ENCODE measurements around the gene CHRNB2. TPM values are rescaled to one million over a fixed set of nuclear protein-coding genes. Genes with fewer than 3 reads are reported as not detected.

CHRNB2 gene
- total RNA-seq, 1 donor from 2014 or later = 2.5 TPM

GRCh38 chr1:154568157-154568815 is 708 bp downstream of the CHRNB2 start:
- no peak overlapping the region for H3K4me3 ChIP-seq (ENCODE audit: low read depth, low read length)
- DNase-seq (ENCODE audit: low read depth) = no peak
- no peaks in the 10 kb centered on the region for H3K36me3 ChIP-seq (ENCODE audit: control insufficient read depth, insufficient read depth, low read length)
- H3K27me3 ChIP-seq (ENCODE audit: control insufficient read depth, insufficient read depth, low read length) = peaks cover 35% of the 10 kb centered on the region
- TF ChIP-seq CTCF (IDR thresholded peaks at IDR 0.05; ENCODE audit: insufficient read depth, low read length, poor library complexity, severe bottlenecking) = no peak

DNA sequence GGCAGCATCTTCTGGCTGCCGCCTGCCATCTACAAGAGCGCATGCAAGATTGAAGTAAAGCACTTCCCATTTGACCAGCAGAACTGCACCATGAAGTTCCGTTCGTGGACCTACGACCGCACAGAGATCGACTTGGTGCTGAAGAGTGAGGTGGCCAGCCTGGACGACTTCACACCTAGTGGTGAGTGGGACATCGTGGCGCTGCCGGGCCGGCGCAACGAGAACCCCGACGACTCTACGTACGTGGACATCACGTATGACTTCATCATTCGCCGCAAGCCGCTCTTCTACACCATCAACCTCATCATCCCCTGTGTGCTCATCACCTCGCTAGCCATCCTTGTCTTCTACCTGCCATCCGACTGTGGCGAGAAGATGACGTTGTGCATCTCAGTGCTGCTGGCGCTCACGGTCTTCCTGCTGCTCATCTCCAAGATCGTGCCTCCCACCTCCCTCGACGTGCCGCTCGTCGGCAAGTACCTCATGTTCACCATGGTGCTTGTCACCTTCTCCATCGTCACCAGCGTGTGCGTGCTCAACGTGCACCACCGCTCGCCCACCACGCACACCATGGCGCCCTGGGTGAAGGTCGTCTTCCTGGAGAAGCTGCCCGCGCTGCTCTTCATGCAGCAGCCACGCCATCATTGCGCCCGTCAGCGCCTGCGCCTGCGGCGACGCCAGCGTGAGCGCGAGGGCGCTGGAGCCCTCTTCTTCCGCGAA is 3.8 kb downstream of the CHRNB2 start:
- no peak for DNase-seq (ENCODE audit: low read depth)
- Histone ChIP-seq H3K27me3 (ENCODE audit: control insufficient read depth, insufficient read depth, low read length) (peaks cover 31% of the 10 kb centered on the region), H3K4me3 (ENCODE audit: low read depth, low read length) (no peak overlapping the region), H3K36me3 (ENCODE audit: control insufficient read depth, insufficient read depth, low read length) (no peaks in the 10 kb centered on the region)
- TF ChIP-seq CTCF (IDR thresholded peaks at IDR 0.05; ENCODE audit: insufficient read depth, low read length, poor library complexity, severe bottlenecking) = no peak

- TF ChIP-seq CTCF (IDR thresholded peaks at IDR 0.05; ENCODE audit: insufficient read depth, low read length, poor library complexity, severe bottlenecking) = no peak
- H3K4me3 ChIP-seq (ENCODE audit: low read depth, low read length) = no peak overlapping the region
Observed at GRCh38 chr1:154571964-154572288, 4.3 kb downstream of the CHRNB2 start.

GRCh38 chr1:154572468-154573167 is 5.0 kb downstream of the CHRNB2 start:
- no peak overlapping the region for H3K4me3 ChIP-seq (ENCODE audit: low read depth, low read length)
- H3K36me3 ChIP-seq (ENCODE audit: control insufficient read depth, insufficient read depth, low read length) = no peaks in the 10 kb centered on the region
- peaks cover 21% of the 10 kb centered on the region for H3K27me3 ChIP-seq (ENCODE audit: control insufficient read depth, insufficient read depth, low read length)
- no peak for DNase-seq (ENCODE audit: low read depth)
- TF ChIP-seq CTCF (IDR thresholded peaks at IDR 0.05; ENCODE audit: insufficient read depth, low read length, poor library complexity, severe bottlenecking) = no peak

More at GRCh38 chr1:154571964-154572288, 4.3 kb downstream of the CHRNB2 start:
- no peak for DNase-seq (ENCODE audit: low read depth)
- H3K36me3 ChIP-seq (ENCODE audit: control insufficient read depth, insufficient read depth, low read length) = no peaks in the 10 kb centered on the region
- H3K27me3 ChIP-seq (ENCODE audit: control insufficient read depth, insufficient read depth, low read length) = peaks cover 28% of the 10 kb centered on the region

DNA sequence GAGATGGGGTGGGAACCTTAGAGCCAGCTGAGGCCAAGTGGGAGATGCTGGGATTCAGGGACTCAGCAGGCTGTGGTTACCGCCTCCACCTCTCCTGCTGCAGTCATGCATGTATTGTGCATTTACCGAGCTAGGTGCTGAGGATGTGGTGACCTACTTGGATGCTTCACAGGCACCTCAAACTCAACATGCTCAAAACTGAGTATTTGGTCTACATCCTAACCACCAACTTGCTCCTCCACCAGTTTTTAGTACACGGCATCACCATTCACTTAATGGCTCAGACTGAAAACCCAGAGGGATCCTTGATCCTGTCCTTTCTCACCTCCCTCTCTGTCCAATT is 5.6 kb downstream of the CHRNB2 start:
- no peak for DNase-seq (ENCODE audit: low read depth)
- H3K36me3 ChIP-seq (ENCODE audit: control insufficient read depth, insufficient read depth, low read length) = no peaks in the 10 kb centered on the region
- TF ChIP-seq CTCF (IDR thresholded peaks at IDR 0.05; ENCODE audit: insufficient read depth, low read length, poor library complexity, severe bottlenecking) = no peak

More for the DNA sequence above, 5.6 kb downstream of the CHRNB2 start:
- peaks cover 18% of the 10 kb centered on the region for H3K27me3 ChIP-seq (ENCODE audit: control insufficient read depth, insufficient read depth, low read length)
- no peak overlapping the region for H3K4me3 ChIP-seq (ENCODE audit: low read depth, low read length)

Data from kidney epithelial cell (primary cell).